KOPT-K1 (cell line): ENCODE measurements around the gene BCL7A.
"Not testable (repeated sequence)": the region's sequence is repeated elsewhere in the genome, so short reads cannot be mapped to it uniquely, and the experiment has no call there.

Source experiments
- H3K27ac ChIP-seq: fragments of 200-600 bp; sonication (generic); 2 replicates; pipeline ENCODE4 v1.5.1; 2016; ENCODE audit warnings: antibody characterized with exemption, mild to moderate bottlenecking, low read depth, low read length; ENCODE audit not compliant: poor library complexity, severe bottlenecking
- H3K36me3 ChIP-seq: fragments of 200-600 bp; sonication (generic); 2 replicates; pipeline ENCODE4 v1.5.1; 2017; ENCODE audit warnings: antibody characterized with exemption, mild to moderate bottlenecking, low read length, moderate library complexity; ENCODE audit not compliant: insufficient read depth
- H3K9me3 ChIP-seq: fragments of 200-600 bp; sonication (generic); 2 replicates; pipeline ENCODE4 v1.5.1; 2017; ENCODE audit warnings: antibody characterized with exemption, low read length, mild to moderate bottlenecking; ENCODE audit not compliant: insufficient read depth, poor library complexity, severe bottlenecking

Gene BCL7A

DNA sequence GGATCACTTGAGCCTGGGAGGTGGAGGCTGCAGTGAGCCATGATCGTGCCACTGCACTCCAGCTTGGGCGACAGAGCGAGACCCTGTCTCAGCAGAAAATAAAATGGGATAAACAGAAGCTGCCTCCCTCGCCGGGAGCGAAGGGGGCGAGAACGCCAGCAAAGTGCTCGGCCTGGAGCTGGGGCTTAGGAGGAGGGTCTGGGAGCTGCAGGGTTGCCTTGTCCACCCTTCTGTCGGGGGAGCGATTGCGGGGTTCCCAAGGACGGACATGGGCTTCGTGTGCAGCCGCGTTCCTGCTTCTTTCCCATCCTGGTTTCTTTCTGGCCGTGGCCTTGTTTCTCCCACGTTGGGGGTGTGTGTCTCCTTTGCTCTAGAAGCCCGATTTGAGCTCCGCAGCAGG, 29.0 kb downstream of the BCL7A start:
- Histone ChIP-seq H3K9me3 (no peaks in the 10 kb centered on the region), H3K36me3 (peaks cover 78% of the 10 kb centered on the region), H3K27ac (no peak overlapping the region)

DNA sequence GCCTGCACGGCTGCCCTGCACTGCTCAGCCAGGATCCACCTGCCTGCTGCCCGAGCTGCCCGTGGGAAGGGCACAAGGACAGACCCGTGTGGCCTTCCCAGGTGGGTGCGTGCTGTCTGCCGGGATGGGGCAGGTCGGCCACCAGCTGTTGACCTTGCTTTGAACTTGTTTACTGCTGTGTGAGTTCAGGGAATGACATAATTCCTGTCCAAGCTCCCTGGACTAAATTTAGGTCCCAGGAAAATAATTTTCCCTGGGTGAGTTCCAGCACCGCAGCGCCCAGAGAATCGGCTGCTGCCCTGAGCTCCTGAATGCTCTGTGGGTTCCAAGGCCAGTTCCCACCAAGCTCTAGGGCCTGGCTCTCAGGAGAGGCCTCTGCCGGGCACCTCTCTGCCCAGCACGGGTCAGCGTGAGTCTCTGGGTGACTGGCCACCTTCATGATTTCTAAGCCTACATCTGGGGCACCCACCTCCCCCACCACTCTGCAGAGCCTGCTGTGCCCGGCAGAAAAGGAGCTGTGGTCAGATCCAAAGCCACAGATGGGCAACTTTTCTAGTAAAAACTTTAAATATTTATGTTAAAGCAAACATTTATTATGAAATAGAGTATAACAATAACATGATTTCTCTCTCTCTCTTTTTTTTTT, 29.7 kb downstream of the BCL7A start:
- H3K27ac ChIP-seq: no peak overlapping the region
- H3K36me3 ChIP-seq: peaks cover 78% of the 10 kb centered on the region
- H3K9me3 ChIP-seq: no peaks in the 10 kb centered on the region

DNA sequence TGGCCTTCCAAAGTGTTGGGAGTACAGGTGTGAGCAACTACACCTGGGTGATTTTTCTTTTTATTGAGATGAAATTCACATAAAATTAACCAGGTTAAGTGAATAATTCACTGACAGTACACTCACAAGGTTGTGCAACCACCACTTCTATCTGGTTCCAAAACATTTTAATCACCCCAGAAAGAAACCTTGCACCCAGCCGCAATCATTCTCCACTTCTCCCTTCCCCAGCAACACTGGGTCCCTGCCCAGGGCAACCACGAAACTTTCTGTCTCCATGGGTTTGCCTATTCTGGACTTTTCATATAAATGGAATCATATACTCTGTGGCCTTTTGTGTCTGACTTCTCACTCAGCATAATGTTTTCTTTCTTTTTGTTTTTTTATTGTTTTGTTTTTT, 30.6 kb downstream of the BCL7A start:
- Histone ChIP-seq H3K9me3 (no peaks in the 10 kb centered on the region), H3K27ac (no peak overlapping the region), H3K36me3 (peaks cover 78% of the 10 kb centered on the region)

DNA sequence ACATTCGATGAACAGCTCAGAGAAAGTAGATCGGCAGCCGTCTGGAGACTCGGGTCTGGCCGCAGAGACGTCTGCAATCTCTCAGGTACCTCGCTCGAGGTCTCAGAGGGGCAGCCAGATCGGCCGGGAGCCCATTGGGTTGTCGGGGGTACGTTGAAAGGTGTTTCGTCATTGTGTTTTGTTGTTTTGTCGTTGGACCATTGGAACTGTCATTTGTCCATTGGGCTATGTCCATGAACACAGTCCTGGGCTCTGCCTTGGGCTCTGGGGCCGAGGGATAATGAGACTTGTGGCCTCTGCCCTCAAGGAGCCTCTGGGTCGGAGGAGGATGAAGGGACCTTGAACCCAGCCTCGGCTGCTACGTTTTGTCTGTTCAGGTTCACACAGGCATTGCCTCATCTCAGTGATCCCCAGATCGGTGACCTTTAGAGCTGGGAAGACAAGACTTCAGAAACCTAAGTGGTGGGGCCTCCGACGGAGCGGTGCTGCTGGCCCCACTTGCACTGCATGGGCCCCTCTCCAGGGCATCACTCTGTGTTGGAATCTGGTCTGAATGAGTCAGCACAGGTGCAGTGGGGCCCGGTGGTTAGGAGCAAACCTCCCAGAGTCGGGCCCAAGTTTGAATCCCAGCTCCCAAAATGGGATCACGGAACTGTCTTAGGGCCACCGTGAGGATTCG, 33.3 kb downstream of the BCL7A start:
- H3K27ac ChIP-seq: no peak overlapping the region
- H3K36me3 ChIP-seq: peaks cover 80% of the 10 kb centered on the region

DNA sequence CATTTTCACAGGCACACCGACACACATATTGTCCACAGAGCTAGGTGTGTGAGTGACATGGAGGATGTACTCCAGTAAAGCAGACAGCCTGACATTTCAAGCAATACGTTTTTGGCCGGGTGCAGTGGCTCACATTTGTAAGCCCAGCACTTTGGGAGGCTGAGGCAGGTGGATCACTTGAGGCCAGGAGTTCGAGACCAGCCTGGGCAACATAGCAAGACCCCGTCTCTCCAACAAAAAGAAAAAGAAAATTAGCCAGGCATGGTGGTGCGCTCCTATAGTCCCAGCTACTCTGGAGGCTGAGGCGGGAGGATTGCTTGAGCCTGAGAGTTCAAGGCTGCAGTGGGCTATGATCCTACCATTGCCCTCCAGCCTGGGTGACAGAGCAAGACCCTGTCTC, 34.7 kb downstream of the BCL7A start:
- H3K27ac ChIP-seq: not testable (repeated sequence)
- H3K36me3 ChIP-seq: peaks cover 80% of the 10 kb centered on the region

More for the DNA sequence above, 33.3 kb downstream of the BCL7A start:
- H3K9me3 ChIP-seq: no peaks in the 10 kb centered on the region

DNA sequence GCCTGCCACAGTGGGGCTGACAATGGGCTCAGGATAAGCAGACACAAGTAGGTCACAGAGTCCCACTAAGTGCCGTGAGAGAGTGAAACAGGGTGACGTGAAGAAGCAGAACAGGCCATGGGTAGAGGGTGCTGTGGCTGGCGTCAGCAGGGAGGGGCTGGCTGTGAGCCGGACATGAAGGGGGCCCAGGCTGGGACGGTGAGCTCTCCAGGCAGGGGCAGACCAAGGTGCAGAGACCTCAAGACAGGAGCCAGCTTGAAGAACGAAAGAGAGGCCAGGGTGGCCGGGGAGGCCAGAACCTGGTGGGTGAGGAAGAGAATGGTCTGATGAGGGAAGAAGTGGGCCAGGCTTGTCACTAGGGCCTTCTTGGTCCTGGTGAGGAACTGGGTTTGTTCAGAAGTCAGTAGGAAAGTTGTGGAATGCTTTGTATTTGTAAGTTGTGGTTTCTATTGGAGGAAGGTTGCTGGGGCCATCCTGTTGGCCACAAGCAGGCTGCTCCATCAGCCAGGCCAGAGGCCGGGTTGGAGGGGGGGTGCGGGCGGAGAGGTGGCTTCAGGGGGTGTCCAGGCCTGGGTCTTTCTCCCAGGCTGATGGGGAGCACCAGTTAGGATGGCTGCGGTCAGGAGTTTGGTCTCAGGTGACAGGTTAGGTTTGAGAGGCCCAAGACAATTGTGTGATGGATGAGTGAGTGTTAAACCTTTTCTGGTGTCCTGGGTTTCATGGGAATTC, 35.5 kb downstream of the BCL7A start:
- peaks cover 83% of the 10 kb centered on the region for H3K36me3 ChIP-seq
- H3K9me3 ChIP-seq: no peaks in the 10 kb centered on the region
- H3K27ac ChIP-seq: no peak overlapping the region

More for the DNA sequence above, 34.7 kb downstream of the BCL7A start:
- not testable (repeated sequence) for H3K9me3 ChIP-seq

DNA sequence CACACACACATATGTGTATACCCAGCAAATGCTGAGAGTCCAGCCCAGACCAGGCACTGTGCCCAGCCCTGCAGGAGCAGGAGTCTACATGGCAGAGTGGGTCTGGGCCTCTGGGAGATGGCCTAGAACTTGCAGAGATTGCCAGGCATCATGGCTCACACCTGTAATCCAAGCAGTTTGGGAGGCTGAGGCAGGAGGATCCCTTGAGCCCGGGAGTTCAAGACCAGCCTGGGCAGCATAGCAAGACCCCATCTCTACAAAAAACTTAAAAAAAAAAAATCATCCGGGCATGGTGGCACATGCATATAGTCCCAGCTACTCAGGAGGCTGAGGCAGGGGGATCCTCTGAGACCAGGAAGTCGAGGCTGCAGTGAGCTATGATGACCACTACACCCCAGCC, 36.1 kb downstream of the BCL7A start:
- H3K27ac ChIP-seq: no peak overlapping the region
- no peaks in the 10 kb centered on the region for H3K9me3 ChIP-seq
- peaks cover 82% of the 10 kb centered on the region for H3K36me3 ChIP-seq

DNA sequence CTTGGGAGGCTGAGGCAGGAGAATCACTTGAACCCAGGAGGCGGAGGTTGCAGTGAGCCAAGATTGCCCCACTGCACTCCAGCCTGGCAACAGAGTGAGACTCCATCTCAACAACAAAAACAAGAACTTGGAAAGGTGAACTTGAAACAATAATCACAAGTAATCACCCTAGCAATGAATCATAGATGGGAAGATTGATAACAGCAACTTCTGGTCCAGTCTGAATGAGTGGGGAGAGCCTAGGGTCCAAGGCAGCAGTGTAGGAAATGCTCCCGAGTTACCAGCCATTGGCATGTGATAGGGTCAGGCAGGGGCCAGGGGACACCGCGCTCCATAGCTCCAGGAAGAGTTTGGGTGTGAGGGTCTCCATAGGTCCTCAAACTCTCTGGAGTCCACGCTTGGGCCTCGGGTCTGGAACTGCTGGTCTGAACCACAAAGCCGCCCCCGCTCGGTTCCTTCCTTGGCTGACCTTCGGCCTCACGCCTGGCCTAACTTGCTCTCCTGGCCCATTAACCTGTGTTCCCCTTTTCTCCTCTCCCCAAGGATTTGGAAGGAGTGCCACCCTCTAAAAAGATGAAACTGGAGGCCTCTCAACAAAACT, 37.0 kb downstream of the BCL7A start:
- Histone ChIP-seq H3K27ac (no peak overlapping the region), H3K9me3 (no peaks in the 10 kb centered on the region), H3K36me3 (peaks cover 82% of the 10 kb centered on the region)

DNA sequence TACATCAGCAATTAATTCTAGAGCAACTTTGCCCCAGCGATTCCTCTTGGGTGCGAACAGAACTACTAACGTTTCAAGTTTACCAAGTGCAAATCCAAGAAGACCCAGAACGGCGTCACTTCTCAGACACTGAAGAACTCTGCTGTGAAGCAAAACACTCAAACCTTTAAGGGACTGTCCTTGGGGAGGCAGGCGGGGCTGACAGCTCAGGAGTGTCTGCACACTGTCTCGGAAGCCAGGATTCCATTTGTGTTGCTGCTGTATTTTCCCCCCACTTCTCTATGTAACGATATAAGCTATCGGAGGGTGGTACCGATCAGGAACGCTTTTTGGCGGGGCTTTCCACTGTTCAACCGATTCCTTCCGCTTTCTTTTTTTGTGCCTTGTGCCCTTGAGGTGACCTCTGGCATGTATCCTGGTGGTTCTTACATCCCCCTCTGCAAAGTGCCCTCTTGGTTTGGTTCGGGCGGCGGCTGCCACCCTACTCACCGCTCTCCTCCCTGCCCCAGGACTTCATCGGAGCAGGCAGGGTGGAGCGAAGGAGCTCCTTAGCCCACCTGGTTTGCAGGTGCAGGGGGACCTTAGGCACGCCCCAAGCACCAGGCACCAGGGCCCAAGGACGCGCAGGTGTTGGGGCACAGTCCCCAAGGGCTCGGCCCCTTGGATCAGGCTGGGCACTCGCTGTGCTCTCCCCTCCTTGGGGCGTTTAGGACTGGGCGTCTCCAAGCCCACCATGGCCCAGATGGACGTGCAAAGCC, 37.7 kb downstream of the BCL7A start:
- no peaks in the 10 kb centered on the region for H3K9me3 ChIP-seq
- peaks cover 82% of the 10 kb centered on the region for H3K36me3 ChIP-seq
- no peak overlapping the region for H3K27ac ChIP-seq

DNA sequence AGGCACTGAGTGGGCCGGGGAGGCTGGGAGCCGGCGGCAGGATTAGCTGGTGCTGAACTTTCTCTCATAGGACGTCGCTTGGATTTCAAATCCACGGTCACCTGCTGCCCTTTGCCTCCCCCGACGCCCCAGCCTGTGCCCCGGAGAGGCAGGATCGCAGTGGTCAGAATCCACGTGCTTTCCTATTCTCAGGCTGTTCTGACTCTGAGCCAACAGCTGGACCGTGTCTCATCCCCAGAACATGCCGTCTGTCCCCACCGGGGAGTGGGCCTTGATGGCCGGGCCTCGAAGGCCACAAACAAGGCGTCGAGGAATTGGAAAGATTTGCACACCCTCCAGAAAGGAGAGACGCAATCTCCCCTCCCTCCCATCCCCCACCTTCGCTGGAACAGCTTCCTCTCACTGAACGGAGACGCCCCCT, 38.4 kb downstream of the BCL7A start:
- no peak overlapping the region for H3K27ac ChIP-seq
- H3K36me3 ChIP-seq: peaks cover 74% of the 10 kb centered on the region
- no peaks in the 10 kb centered on the region for H3K9me3 ChIP-seq

DNA sequence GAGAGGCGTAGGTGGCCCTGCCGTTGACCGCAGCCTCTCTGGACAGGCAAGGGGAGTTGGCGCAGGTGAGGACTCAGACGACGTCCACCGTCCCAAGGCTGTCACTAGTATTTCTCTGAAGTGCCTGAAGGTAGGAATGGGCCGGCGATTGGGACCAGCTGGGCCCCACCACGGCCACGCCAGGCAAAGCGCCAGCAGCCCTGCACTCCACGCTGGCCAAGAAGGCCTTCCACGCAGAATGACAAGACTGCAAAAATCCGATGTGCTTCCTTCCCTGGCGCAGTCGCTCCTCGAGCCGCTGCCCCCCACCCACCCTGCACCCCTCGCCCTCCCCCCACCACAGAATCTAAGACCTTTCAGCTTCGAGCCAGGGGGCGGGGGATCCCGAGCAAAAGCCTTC, 39.6 kb downstream of the BCL7A start:
- no peak overlapping the region for H3K27ac ChIP-seq
- peaks cover 63% of the 10 kb centered on the region for H3K36me3 ChIP-seq
- no peaks in the 10 kb centered on the region for H3K9me3 ChIP-seq

DNA sequence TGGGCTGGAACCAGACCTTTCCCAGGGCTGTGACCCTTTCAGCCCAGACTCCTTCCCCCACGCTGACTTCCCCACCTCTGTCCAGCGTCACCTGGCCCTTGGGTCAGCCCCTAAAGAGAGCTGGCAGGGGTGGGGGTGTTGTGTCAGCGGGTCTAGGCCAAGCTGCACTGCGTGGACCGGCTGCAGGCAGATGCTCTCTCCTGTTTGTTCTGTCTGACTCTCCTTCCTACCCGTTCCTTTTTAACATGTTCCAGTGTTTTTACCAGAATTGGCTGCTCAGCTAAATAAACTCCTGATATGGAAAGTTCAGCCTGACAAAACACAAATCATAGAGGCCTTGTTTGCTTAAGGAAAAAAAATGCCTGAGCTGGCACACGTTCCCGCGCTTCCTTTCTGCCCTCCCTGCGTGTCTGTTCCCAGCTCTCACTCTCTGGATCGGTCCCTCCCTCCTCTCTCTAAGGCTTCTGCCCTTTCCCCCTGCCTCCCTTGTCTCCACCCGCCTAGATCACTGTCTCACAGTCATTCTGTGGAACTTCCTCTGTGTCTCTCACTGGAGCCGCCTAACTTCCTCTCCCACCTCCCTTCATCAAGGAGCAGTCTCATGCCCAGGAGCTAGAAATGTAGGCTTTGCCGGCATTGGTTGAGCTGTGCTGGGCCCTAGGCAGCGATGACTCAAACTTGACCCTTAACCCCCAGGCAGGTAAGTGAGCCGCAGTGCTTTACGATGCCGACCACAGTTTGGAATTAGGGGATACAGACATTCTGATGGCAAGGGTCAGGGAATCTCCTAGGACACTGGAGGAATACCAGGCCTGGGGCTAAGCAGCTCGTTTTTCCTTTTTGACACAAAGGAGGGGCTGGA, 41.4 kb downstream of the BCL7A start:
- H3K27ac ChIP-seq: no peak overlapping the region
- H3K36me3 ChIP-seq: peaks cover 45% of the 10 kb centered on the region
- H3K9me3 ChIP-seq: no peaks in the 10 kb centered on the region

DNA sequence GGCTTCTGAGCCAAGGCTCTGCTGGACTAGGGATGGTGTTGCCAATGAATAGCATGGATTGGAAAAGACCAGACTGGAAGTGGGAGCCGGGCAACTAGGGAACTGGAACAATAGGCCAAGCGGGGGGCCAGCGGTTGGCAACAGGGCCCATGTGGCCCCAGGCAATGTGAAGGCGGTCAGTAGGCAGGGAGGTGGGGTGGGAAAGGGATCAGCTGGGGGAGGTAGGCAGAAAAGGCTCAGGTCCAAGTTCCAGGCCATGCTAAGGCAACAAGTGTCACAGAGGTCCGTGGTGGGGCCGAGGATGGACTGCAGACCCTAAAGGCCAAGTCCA, 42.0 kb downstream of the BCL7A start:
- Histone ChIP-seq H3K36me3 (peaks cover 39% of the 10 kb centered on the region), H3K27ac (no peak overlapping the region), H3K9me3 (no peaks in the 10 kb centered on the region)
